ENCODE results near the gene TOPBP1. TPM values are rescaled to one million over a fixed set of nuclear protein-coding genes. Genes with fewer than 3 reads are reported as not detected.

TOPBP1 gene
- total RNA-seq (10 to 100 TPM; 41.7 to 78.1 (median 49.1) TPM), polyA plus RNA-seq (10 to 100 TPM in 1 of 3 donors, 1 to 10 TPM in 2; 5.5 to 10.6 (median 7.3) TPM)
- long read RNA-seq, donor 1 = 0 reads
- long read RNA-seq, donor 2, full-length matches to known transcripts = 3 of 3 reads
- long read RNA-seq, donor 2, partial matches to known transcripts = 0 of 3 reads
- long read RNA-seq, donor 2, other reads (novel, unspliced or antisense) = 0 of 3 reads
- long read RNA-seq, donor 3 = 0 reads
- long read RNA-seq, donor 4 = 0 reads
- long read RNA-seq, donor 5 = 0 reads
- long read RNA-seq, donor 6 = 0 reads
- long read RNA-seq, donor 7 = 0 reads
- long read RNA-seq, donor 8 = 0 reads
- long read RNA-seq, donor 9 = 0 reads
- long read RNA-seq, donor 10 = 0 reads

DNA sequence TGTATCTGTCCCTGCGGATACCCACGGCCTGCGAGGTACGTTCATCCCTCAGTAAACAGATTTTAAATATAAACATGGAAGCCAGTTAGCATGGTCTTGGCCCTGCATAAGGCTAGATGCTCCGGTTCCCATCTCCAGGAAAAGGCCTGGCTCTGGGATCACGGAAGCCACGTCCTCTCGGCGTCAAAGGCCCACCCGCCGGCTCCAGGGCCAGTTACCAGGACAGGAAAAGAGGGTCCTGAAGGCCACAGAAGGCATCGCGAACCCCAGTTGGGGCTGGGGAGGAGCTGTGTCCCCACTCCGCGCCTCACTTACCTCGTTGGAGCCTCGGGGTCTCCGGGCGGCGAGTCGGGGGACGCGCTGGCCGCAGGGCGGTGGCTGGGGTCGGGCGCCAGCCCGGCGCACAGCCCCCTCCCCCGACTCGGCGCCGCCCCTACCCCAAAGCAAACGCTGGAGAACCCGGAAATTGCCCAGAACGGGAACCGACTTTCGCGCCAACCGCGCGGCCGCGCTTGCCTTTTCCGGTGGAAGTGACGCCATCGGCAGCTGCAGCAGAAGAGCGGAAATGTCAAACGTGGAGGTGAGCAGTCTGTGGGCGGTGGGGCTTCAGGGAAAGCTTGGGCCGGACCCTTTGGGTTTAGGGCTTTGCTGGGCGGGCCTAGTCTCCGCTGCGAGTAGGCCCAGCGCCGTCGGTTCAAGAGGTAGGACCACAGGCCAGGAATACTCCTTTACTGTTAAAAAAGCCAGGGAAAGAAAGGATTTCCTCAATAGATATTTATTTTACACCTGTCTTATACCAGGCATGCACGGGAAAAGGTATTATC lies at the start of gene TOPBP1:
Gene TOPBP1, minus strand, starts transcription at position 488 of the 824 bp plus-strand sequence. CDS start 814 bp downstream, outside the sequence.
- TF ChIP-seq EP300 (IDR thresholded peaks at IDR 0.05) (no peak), POLR2A (IDR thresholded peaks at IDR 0.05) (no peak), POLR2AphosphoS5 (IDR thresholded peaks at IDR 0.05) (peak in 2 of 3 donors; percentile 78 to 91)
- TF ChIP-seq, protein P1, sequence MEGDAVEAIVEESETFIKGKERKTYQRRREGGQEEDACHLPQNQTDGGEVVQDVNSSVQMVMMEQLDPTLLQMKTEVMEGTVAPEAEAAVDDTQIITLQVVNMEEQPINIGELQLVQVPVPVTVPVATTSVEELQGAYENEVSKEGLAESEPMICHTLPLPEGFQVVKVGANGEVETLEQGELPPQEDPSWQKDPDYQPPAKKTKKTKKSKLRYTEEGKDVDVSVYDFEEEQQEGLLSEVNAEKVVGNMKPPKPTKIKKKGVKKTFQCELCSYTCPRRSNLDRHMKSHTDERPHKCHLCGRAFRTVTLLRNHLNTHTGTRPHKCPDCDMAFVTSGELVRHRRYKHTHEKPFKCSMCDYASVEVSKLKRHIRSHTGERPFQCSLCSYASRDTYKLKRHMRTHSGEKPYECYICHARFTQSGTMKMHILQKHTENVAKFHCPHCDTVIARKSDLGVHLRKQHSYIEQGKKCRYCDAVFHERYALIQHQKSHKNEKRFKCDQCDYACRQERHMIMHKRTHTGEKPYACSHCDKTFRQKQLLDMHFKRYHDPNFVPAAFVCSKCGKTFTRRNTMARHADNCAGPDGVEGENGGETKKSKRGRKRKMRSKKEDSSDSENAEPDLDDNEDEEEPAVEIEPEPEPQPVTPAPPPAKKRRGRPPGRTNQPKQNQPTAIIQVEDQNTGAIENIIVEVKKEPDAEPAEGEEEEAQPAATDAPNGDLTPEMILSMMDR (IDR thresholded peaks at IDR 0.05) = no peak
- peaks cover 6 to 44% (median 31%) of the 10 kb centered on the region in 4 donors for H3K4me1 ChIP-seq
- H3K9me3 ChIP-seq = no peaks in the 10 kb centered on the region
- 0 to 1% (median 0%) methylated on average over 32 to 58 of the region's 58 CpGs for WGBS, 5 donors
- peaks cover 15 to 29% (median 24%) of the 10 kb centered on the region in 4 donors for H3K36me3 ChIP-seq
- intact Hi-C loops (cut with DNase I; ENCODE audit: low total_unique reads) = no loop called here
- DNase-seq = peak; percentile 85 to 96
- peak within 1 kb of the TSS; percentile 77 to 95 (median 92) for H3K4me3 ChIP-seq
- H3K27me3 ChIP-seq = no peaks in the 10 kb centered on the region
- H3K27ac ChIP-seq = peak within 1 kb of the TSS; percentile 71 to 92 (median 88)

DNA sequence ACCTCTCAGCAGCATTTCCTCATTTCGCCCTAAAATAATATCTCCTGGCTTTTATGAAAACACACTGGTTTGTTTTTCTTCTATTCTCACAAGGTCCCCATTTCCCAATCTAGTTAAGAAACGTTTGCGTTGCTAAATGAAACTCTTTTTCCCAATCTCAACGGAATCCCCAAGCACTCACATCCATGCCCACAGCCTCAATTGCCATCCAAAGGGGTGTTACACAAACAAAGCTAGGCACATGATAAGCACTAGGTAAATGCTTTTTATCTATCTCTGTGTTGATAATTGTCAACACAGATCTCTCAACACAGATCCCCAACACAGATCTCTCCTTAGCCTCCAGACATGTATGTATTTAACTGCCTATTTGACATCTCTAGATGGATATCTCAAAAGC lies 49.3 kb upstream of the TOPBP1 start:
- H3K4me3 ChIP-seq = no peak overlapping the region
- intact Hi-C loops (cut with DNase I; ENCODE audit: low total_unique reads) = no loop called here
- no peaks in the 10 kb centered on the region for H3K9me3 ChIP-seq
- TF ChIP-seq EP300 (IDR thresholded peaks at IDR 0.05) (no peak), POLR2AphosphoS5 (IDR thresholded peaks at IDR 0.05) (no peak), POLR2A (IDR thresholded peaks at IDR 0.05) (no peak)
- TF ChIP-seq, protein P1 (IDR thresholded peaks at IDR 0.05) = no peak
- no peaks in the 10 kb centered on the region for H3K27me3 ChIP-seq
- WGBS, 5 donors = 48 to 64% (median 53%) methylated on average over 4 of the region's 4 CpGs
- no peak overlapping the region for H3K27ac ChIP-seq
- H3K36me3 ChIP-seq = no peaks in the 10 kb centered on the region
- DNase-seq = no peak
- H3K4me1 ChIP-seq = no peaks in the 10 kb centered on the region

DNA sequence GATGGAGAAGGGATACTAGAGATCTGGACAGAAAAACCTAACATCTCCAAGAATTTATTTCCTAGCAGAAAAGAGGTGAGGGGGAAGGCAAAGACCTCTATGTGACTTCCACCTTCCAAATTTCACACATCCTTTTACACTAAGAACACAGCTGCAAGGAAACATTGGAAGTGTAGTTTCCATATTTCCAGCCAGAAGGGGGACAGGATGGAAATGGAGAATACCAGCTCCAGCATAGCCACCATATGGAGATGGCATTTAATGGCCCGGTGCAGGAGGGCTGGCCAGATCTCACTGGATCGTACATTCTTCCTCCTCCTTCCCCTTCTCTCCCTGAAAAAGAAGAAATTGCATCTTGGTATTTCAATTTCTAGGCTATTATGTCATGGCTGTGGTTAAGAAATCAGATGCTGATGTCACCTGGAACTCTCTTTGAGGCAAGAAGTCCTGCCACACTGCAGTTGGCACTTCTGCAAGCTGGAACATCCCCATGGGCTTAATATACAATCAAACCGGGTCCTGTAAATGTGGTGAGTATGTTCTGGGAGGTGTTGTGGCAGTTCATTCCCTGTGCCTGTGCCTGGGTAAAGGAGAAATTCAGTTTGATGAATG lies 47.5 kb upstream of the TOPBP1 start:
- Histone ChIP-seq H3K4me1 (no peaks in the 10 kb centered on the region), H3K27me3 (no peaks in the 10 kb centered on the region), H3K27ac (no peak overlapping the region), H3K36me3 (no peaks in the 10 kb centered on the region), H3K9me3 (no peaks in the 10 kb centered on the region), H3K4me3 (no peak overlapping the region)
- DNase-seq = no peak
- intact Hi-C loops (cut with DNase I; ENCODE audit: low total_unique reads) = no loop called here
- TF ChIP-seq POLR2A (IDR thresholded peaks at IDR 0.05) = no peak
- TF ChIP-seq EP300 (IDR thresholded peaks at IDR 0.05) = no peak
- TF ChIP-seq, protein P1 (IDR thresholded peaks at IDR 0.05) = no peak
- no peak for TF ChIP-seq POLR2AphosphoS5 (IDR thresholded peaks at IDR 0.05)
- 84 to 93% (median 91%) methylated on average over 3 of the region's 3 CpGs for WGBS, 5 donors

DNA sequence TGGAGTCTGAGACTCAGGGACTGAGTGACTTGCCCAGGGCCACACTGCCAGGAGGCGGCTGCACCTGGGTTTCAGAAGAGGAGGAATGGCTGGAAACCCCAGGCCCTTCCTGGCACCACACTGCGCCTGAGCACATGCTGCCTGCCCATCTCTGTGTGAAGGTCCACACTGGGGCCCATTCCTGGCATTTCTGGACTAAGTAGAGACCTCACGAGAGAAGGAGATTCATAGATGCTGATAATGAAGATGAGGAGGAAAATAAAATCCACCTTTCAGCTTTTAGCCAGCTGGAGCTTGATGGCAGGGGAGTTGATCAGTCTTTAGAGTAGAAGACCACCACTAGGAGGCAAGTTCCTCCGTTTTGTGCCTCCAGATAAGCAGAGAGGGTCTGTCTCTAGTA lies 44.3 kb upstream of the TOPBP1 start:
- no peak overlapping the region for H3K27ac ChIP-seq
- no peaks in the 10 kb centered on the region for H3K4me1 ChIP-seq
- 60 to 83% (median 74%) methylated on average over 4 of the region's 4 CpGs for WGBS, 5 donors
- intact Hi-C loops (cut with DNase I; ENCODE audit: low total_unique reads) = no loop called here
- no peak for DNase-seq
- TF ChIP-seq POLR2AphosphoS5 (IDR thresholded peaks at IDR 0.05) (no peak), POLR2A (IDR thresholded peaks at IDR 0.05) (no peak), EP300 (IDR thresholded peaks at IDR 0.05) (no peak)
- TF ChIP-seq, protein P1 (IDR thresholded peaks at IDR 0.05) = no peak
- no peak overlapping the region for H3K4me3 ChIP-seq
- H3K9me3 ChIP-seq = no peaks in the 10 kb centered on the region
- no peaks in the 10 kb centered on the region for H3K27me3 ChIP-seq
- H3K36me3 ChIP-seq = no peaks in the 10 kb centered on the region
